PFSK-1 (cell line): ENCODE data around the gene NT5M.

ENCODE experiments used
- FOXP2 ChIP-seq: optimal IDR thresholded peaks from 2 replicates; pipeline ENCODE3; 2011; ENCODE audit warnings: borderline replicate concordance, control low read depth, inconsistent platforms; ENCODE audit not compliant: insufficient read depth; ENCODE audit errors: extremely low read length, extremely low read depth
- POLR2AphosphoS5 ChIP-seq: IDR thresholded peaks from 2 replicates; pipeline ENCODE4 v1.6.1; 2012; ENCODE audit warnings: low read depth, mild to moderate bottlenecking, control low read depth, low read length, moderate library complexity
- REST ChIP-seq, 2 experiments: IDR thresholded peaks; 2 replicates each; pipeline versions ENCODE4 v1.6.1 to v1.8.0; 2011 to 2012; ENCODE audit warnings: low read depth in 2 of 2, low read length in 2 of 2, control low read depth in 1 of 2, inconsistent platforms in 1 of 2, mild to moderate bottlenecking in 1 of 2, moderate library complexity in 1 of 2; ENCODE audit not compliant: insufficient read depth in 1 of 2
- SIN3A ChIP-seq: IDR thresholded peaks from 2 replicates; pipeline ENCODE4 v1.6.1; 2012; ENCODE audit warnings: mild to moderate bottlenecking, low read length, moderate library complexity, borderline replicate concordance; ENCODE audit not compliant: insufficient read depth
- TAF1 ChIP-seq: IDR thresholded peaks from 2 replicates; pipeline ENCODE4 v1.6.1; 2012; ENCODE audit warnings: low read length, control low read depth, borderline replicate concordance; ENCODE audit not compliant: insufficient read depth

Gene NT5M

GRCh38 chr17:17359271-17359670, 56.1 kb downstream of the NT5M start:
- TF ChIP-seq SIN3A, result no peak
- no peak for TF ChIP-seq FOXP2
- no peak for TF ChIP-seq TAF1

- TF ChIP-seq TAF1 (no peak), SIN3A (no peak), POLR2AphosphoS5 (no peak), FOXP2 (no peak)
These were observed 57.0 kb downstream of the NT5M start for GRCh38 chr17:17360087-17360730.

GRCh38 chr17:17361543-17361866, 58.3 kb downstream of the NT5M start:
- TF ChIP-seq SIN3A (no peak), FOXP2 (no peak), TAF1 (no peak), REST (IDR thresholded peaks at IDR 0.05; ENCODE audit: insufficient read depth in 1 of 2, low read depth in 2 of 2, low read length in 2 of 2) (no peak), POLR2AphosphoS5 (no peak)

GRCh38 chr17:17361867-17362539, 58.8 kb downstream of the NT5M start:
- TF ChIP-seq POLR2AphosphoS5 (no peak), SIN3A (no peak), TAF1 (no peak), REST (IDR thresholded peaks at IDR 0.05; ENCODE audit: insufficient read depth in 1 of 2, low read depth in 2 of 2, low read length in 2 of 2) (no peak), FOXP2 (no peak)

GRCh38 chr17:17362540-17362930, 59.4 kb downstream of the NT5M start:
- TF ChIP-seq SIN3A (no peak), FOXP2 (no peak), REST (IDR thresholded peaks at IDR 0.05; ENCODE audit: insufficient read depth in 1 of 2, low read depth in 2 of 2, low read length in 2 of 2) (no peak), TAF1 (no peak), POLR2AphosphoS5 (no peak)

- no peak for TF ChIP-seq SIN3A
- TF ChIP-seq FOXP2, result no peak
- no peak for TF ChIP-seq REST (IDR thresholded peaks at IDR 0.05; ENCODE audit: insufficient read depth in 1 of 2, low read depth in 2 of 2, low read length in 2 of 2)
- no peak for TF ChIP-seq POLR2AphosphoS5
- no peak for TF ChIP-seq TAF1
These were observed 60.6 kb downstream of the NT5M start for GRCh38 chr17:17363638-17364337.
